PC-9 (cell line): Measurements from ENCODE around the gene MAP3K2.

ENCODE experiments used
- EZH2 ChIP-seq: fragments of 200-600 bp; sonication (generic); IDR thresholded peaks from 2 replicates; pipeline ENCODE4 v1.8.0; 2017; ENCODE audit warnings: antibody characterized with exemption, low read depth
- TF ChIP-seq, protein P1 (sequence below): fragments of 200-600 bp; sonication (generic); conservative IDR thresholded peaks from 2 replicates; pipeline ENCODE4 v1.6.1; 2017; ENCODE audit warnings: mixed run types, antibody characterized with exemption, mild to moderate bottlenecking, moderate library complexity

GRCh38 chr2:127365211-127365643 is 22.5 kb downstream of the MAP3K2 start:
- TF ChIP-seq, protein P1, sequence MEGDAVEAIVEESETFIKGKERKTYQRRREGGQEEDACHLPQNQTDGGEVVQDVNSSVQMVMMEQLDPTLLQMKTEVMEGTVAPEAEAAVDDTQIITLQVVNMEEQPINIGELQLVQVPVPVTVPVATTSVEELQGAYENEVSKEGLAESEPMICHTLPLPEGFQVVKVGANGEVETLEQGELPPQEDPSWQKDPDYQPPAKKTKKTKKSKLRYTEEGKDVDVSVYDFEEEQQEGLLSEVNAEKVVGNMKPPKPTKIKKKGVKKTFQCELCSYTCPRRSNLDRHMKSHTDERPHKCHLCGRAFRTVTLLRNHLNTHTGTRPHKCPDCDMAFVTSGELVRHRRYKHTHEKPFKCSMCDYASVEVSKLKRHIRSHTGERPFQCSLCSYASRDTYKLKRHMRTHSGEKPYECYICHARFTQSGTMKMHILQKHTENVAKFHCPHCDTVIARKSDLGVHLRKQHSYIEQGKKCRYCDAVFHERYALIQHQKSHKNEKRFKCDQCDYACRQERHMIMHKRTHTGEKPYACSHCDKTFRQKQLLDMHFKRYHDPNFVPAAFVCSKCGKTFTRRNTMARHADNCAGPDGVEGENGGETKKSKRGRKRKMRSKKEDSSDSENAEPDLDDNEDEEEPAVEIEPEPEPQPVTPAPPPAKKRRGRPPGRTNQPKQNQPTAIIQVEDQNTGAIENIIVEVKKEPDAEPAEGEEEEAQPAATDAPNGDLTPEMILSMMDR, result no peak
- TF ChIP-seq EZH2, result no peak
